HG03575 (cell line): ENCODE results near the gene CCDC40.

ENCODE experiments used
- ATAC-seq: cut with Tn5 transposase; IDR thresholded peaks from one replicate; pipeline ENCODE4 v1.9.1; 2021; ENCODE audit not compliant: unreplicated experiment, insufficient number of reproducible peaks, low FRiP score; ENCODE audit errors: extremely low read depth

Gene CCDC40

DNA sequence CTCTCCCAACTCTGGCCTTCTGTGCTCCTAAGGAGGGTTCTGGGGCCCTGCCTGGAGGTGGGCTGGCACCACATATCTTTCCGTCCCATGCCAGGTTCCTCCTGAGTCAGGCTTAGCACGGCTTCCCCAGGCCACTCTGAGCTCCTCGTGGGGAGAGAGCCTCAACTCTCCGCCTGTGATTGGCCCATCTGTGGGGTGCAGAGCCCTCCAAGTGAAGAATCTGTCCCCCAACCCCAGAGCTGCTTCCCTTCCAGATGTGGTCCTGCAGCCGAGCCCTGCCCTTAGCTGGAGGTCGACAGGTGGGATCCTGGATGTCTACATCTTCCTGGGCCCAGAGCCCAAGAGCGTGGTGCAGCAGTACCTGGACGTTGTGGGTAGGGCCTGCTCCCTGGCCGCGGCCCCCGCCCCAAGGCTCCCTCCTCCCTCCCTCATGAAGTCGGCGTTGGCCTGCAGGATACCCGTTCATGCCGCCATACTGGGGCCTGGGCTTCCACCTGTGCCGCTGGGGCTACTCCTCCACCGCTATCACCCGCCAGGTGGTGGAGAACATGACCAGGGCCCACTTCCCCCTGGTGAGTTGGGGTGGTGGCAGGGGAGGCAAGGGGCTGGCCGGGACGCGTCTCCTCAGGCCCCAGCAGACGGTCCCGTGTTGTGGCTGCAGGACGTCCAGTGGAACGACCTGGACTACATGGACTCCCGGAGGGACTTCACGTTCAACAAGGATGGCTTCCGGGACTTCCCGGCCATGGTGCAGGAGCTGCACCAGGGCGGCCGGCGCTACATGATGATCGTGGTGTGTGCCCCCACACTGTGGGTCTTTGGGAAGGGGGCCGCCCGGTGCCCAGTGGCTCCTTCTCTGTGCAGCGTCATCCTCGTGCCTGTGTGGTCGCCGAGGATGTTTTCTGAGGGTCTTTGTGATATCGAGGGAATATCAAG, 71.9 kb downstream of the CCDC40 start:
- no peak for ATAC-seq

DNA sequence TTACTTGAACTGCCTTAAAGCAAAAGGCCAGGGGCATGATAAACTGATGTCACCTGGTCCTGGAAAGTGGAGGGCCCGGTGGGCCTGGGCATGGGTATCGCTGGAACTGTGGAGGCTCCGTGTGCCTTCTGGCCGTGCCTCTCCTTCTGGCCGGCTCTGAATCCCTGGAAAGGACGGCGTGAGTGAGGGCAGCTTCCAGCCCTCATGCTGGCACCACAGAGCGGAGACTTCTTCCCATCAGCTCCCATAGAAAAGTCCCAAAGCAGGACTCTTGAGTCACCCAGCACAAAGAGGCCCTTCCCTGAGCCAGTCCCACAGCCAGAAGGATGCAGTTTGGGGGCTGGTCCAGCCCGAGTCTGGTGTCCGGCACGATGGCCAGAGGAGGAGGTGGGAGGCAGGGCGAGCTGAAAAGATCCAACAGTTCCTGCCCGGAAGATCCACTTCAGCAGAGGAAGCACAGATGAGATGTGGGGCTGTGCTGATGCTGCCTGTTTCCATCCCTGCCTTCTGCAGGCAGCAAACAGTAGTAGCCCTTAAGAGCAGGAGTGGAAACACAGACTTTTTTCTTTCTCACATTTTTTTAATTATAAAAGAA, 72.7 kb downstream of the CCDC40 start:
- ATAC-seq = no peak

DNA sequence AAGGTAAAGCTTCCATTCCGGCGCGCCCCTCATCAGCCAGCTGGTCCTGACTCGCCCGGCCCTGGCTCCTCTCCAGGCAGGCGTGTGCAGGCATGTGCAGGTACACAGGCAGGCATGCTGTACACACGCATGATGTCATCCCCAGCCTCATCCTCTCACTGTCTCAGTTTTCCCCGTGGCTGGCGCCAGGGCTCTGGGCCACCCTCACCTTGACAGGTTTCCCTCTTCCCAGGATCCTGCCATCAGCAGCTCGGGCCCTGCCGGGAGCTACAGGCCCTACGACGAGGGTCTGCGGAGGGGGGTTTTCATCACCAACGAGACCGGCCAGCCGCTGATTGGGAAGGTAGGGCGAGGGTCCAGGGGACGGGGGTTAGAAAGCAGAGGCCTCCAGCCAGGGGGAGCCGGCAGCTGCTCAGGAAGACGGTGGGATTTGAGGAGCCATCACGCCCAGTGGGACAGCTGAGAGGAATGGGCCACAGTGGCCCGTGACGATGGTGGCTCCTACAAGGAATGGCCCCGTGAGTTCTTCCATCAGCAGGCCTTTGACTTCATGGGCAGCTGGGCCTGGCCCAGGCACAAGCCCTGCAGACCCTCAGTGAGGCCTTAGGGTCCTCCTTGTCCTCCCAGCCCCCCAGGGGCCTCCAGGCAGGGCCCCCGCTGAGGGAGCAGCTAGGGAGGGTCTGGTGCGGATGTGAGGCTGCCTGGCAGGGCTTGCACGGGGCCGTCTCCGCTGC, 73.4 kb downstream of the CCDC40 start:
- no peak for ATAC-seq

DNA sequence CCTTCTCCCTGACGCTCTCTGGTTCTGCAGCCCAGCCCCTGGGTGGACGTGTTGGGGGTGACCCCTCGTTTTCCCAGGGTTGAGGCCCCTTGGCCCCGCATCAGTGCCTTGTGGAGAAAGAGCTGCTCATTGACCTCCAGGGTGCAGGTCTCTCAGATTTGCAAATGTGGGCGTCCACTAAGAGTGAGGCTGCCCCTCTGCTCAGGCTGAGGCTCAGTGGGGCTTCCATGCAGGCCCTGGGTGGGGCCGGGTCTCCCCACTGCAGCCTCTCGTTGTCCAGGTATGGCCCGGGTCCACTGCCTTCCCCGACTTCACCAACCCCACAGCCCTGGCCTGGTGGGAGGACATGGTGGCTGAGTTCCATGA, 74.0 kb downstream of the CCDC40 start:
- ATAC-seq = no peak

DNA sequence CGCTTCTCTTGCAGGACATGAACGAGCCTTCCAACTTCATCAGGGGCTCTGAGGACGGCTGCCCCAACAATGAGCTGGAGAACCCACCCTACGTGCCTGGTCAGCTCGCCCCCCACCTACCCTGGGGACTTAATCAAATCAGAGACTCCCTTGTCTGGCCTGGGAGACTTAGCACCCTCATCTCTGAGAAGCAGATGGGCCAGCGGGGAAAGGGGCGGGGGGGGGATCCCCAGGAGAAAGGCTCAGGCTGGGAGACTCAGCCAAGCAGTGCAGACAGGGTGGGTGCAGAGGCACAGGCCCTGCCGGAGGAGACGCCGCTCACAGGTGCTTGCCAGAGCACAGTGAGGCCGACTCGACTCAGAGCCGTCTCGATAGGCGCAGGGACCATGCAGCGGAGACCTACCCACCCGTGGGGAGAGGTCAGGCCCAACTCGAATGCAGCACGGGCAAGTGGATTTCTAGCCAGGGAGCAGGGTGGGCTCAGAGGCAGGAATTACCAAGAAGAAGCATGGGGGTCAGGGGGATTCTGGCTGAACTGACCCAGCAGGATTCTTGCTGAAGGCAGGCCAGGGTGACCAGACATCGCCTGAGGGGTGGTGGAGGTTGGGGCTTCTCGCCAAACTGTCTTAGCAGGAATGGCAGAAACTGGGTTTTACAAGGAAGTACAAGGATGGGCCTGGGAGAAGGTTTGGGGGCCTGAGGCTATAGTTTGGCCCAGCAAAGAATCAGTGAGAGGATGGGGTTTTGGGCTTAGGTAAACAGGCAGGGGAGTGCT, 74.7 kb downstream of the CCDC40 start:
- no peak for ATAC-seq

DNA sequence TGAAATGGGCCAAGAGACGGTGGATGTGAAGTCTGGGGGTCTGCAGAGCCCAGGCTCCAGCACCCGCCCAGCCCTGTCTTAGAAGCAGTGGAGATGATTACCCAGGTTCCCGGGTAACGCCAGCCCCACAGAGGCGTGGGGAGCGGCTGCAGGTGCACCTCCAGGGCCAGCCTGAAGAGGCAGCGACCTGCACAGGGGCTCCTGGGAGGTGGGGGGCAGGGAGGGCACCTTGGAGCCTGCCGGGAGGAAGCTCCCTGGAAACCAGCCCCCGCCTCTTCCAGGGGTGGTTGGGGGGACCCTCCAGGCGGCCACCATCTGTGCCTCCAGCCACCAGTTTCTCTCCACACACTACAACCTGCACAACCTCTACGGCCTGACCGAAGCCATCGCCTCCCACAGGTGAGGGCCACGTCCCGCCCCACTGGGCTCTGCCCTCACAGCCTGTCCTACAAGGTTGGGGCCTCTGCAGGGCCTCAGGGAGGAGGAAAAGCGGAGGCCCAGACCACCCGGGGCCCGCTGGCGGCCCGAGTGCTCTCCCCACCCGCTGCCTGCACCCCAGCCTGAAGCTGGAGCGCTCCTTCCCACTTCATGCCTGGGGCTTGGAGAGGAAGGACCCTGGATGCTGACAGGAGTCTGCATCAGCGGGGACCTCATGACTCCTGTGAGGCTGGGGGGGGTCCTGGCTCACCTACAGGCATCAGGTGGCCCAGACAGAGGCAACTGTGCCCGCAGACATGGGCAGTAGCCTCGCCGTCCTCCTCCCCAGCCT, 75.4 kb downstream of the CCDC40 start:
- no peak for ATAC-seq

DNA sequence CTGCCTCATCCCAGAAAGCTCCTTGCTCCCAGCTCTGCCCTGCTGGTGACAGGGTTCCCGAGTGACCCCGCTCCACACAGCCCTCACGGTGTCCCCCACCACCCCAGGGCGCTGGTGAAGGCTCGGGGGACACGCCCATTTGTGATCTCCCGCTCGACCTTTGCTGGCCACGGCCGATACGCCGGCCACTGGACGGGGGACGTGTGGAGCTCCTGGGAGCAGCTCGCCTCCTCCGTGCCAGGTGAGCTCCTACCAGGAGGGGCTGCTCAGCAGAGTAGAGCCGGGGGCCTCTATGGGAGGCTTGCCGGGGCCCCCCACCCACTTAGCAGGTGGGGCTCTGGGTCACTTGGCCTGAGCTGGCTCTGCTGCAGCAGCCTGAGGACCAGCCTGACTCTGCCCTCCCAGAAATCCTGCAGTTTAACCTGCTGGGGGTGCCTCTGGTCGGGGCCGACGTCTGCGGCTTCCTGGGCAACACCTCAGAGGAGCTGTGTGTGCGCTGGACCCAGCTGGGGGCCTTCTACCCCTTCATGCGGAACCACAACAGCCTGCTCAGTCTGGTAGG, 76.1 kb downstream of the CCDC40 start:
- no peak for ATAC-seq

DNA sequence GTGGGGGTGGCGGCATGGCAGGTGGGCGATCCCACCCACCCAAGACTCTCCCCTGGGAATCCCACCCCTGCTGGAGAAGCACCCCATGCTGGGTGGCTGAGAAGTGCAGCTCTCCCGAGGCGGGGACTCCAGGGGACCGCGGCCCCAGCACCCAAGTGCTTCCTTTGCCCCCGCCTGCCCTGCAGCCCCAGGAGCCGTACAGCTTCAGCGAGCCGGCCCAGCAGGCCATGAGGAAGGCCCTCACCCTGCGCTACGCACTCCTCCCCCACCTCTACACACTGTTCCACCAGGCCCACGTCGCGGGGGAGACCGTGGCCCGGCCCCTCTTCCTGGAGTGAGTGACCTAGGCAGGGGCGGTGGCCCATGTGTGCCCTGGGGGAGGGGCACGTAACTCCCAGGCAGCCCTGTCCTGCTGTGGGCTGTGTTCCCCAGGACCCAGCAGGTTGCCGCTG, 76.6 kb downstream of the CCDC40 start:
- ATAC-seq = no peak

DNA sequence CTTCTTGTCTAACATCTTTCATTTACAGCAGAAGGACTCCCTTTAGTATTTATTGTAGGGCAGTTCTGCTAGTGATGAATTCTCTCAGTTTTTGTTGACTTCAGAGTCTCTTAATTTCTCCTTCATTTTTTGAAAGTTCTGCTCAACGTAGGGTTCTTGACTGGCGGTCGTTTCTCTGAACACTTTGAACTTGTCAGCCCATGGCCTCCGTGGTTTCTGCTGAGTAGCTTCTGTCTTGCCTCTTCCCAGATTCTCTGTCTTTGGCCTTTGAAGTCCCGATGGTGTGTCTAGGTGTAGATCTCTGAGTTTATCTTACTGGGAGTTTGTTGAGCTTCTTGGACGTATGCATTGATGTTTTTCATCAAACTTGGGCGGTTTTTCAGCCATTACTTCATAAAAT, 78.3 kb downstream of the CCDC40 start:
- no peak for ATAC-seq

DNA sequence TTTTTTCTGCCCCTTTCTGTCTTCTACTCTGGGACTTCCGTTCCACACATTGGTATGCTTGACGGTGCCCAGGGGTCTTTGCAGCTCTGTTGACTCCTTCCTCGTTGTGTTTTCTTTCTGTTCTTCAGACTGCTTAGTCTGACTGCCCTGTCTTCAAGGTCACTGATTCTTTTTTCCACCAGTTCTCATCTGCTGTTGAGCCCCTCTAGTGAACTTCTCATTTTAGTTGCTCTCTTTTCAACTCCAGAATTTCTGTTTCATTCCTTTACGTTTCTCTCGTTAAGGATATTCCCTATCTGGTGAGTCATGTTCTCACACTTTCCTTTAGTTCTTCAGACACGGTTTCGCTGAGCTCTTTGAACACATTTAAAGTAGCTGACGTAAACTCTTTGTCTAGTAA, 78.7 kb downstream of the CCDC40 start:
- no peak for ATAC-seq

DNA sequence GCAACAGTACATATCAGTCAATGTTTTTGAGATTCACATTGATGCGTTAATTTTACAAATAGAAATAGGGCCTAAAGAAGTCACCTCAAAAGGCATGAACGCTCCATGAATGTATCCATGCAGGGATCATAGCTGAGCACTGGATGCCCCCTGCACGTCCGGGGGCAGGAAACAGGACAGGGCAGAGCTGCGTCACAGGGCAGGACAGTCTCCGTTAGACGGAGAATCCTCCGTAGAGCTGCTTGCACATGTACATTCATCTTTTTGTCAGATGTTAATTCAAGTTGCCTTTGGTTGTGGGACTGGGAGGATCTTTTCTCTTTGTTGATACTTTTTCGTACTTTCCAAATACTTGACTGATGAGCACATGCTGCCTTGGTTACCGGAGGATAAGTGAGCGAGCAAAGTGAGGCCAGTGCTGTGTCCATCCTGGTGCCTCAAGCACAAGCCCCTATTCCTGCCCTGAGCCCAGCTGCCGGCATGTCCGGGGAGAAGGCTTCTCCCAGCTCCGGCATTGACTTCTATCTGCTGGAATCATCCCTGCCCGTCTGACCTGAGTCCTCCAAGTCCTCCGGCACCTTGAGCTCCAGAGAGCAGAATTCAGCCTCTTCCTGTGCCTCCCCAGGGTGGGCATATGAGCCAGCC, 80.0 kb downstream of the CCDC40 start:
- ATAC-seq = no peak

DNA sequence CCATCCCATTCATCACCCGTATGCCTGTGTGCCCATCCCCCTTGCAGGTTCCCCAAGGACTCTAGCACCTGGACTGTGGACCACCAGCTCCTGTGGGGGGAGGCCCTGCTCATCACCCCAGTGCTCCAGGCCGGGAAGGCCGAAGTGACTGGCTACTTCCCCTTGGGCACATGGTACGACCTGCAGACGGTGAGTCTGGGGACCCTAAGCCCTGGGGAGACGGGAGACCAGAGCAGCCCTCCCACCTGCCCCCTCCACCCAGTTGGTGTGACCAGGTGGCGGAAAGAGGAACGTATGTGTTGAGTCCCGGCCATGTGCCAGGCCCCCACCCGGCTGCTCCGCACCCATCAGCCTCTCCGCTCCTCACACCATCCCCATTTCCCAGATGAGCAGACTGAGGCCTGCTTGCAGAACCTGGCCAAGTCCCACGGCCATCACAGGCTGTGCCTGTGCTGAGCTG, 80.5 kb downstream of the CCDC40 start:
- no peak for ATAC-seq

DNA sequence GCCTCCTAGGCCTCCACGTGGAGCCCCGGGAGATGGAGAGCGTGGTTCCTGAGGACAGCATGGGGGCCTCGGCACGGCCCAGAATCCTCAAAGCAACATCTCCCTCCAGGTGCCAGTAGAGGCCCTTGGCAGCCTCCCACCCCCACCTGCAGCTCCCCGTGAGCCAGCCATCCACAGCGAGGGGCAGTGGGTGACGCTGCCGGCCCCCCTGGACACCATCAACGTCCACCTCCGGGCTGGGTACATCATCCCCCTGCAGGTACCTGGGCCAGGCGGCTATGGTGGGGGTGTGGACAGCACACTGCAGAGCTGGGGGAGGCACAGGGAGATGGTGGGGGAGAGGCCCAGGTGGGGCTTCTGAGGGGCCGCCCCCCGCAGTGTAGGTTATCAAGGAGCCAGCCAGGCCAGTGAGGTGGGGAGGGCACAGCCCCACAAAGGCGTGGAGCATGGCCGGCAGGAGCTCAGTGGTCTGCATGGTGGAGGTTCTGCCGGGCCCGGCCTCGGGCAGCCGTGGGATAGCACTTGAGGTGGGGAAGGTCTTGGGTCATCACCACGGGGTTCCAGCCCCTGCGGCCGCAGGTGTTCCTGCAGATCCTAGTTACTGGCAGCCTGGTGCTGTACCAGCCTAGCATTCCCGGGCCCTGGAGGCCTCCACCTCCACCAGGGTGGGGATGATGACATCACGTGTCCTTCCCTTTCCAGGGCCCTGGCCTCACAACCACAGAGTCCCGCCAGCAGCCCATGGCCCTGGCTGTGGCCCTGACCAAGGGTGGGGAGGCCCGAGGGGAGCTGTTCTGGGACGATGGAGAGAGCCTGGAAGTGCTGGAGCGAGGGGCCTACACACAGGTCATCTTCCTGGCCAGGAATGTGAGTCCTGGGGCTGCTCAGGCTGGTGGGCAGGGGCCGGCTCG, 81.3 kb downstream of the CCDC40 start:
- ATAC-seq = no peak

DNA sequence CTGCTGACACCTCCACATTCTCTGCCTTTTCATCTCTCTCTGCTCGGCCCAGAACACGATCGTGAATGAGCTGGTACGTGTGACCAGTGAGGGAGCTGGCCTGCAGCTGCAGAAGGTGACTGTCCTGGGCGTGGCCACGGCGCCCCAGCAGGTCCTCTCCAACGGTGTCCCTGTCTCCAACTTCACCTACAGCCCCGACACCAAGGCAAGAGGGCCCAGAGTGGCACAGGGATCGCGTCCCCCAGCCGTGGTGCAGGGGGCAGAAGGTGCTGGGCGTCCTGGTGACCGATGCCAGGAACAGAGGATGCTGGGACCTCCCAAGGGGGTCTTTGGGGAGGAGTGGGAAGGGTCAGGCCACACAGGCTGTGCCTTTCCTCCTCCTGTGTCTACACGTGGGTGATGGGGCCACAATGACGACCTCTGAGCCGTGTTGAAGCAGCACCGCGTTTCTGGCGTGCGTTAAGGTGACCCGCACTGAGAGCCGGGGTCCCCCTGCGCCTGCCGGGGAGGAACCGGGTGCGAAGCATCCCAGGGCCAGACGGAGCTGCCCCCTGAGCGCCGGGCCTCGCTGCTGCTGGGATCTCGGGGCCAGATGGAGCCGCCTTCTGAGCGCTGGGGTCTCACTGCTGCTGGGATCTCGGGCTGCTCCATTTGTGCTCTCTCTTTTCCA, 82.3 kb downstream of the CCDC40 start:
- ATAC-seq = no peak

DNA sequence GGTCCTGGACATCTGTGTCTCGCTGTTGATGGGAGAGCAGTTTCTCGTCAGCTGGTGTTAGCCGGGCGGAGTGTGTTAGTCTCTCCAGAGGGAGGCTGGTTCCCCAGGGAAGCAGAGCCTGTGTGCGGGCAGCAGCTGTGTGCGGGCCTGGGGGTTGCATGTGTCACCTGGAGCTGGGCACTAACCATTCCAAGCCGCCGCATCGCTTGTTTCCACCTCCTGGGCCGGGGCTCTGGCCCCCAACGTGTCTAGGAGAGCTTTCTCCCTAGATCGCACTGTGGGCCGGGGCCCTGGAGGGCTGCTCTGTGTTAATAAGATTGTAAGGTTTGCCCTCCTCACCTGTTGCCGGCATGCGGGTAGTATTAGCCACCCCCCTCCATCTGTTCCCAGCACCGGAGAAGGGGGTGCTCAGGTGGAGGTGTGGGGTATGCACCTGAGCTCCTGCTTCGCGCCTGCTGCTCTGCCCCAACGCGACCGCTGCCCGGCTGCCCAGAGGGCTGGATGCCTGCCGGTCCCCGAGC, 82.9 kb downstream of the CCDC40 start:
- no peak for ATAC-seq

DNA sequence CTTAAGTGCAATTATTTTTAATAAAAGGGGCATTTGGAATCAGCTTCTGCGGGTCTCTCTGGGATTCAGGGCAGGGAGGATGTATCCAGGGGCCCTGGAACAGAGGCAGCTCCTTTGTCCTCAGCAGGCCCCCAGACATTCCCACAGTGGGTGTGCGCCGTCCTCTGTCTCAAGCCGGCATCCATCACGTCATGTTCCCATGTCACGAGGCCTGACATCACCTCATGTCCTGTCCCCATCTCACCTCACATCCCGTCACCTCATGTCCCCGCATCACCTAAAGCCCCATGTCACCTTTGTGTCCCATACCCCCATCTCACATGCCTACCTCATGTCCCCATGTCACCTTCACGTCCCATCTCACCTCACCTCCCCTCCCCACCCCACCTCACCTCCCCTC, 83.4 kb downstream of the CCDC40 start:
- ATAC-seq = no peak
